HepG2 (cell line): Measurements from ENCODE around the gene C1QTNF1. TPM values are rescaled to one million over a fixed set of nuclear protein-coding genes. Genes with fewer than 3 reads are reported as not detected.

Source experiments
- ATF7 ChIP-seq, 2 experiments: fragments of 450-650 bp in 1 of 2; sonication (generic) in 1 of 2; formaldehyde crosslinking in 1 of 2; IDR thresholded peaks; 2 replicates each; pipeline versions ENCODE4 v1.4.0 to v1.6.1; 2016 to 2020; ENCODE audit warnings: antibody characterized with exemption in 1 of 2, mild to moderate bottlenecking in 1 of 2, missing genetic modification reagents in 1 of 2
- BCL6 ChIP-seq: IDR thresholded peaks from 2 replicates; pipeline ENCODE4 v1.6.1; 2016; ENCODE audit warnings: missing genetic modification reagents, missing compliant biosample characterization
- CAMTA2 ChIP-seq: sonication (generic); formaldehyde crosslinking; IDR thresholded peaks from 2 replicates; pipeline ENCODE4 v1.4.0; 2020; ENCODE audit warnings: mild to moderate bottlenecking, missing genetic modification reagents, borderline replicate concordance
- CENPT ChIP-seq: sonication (generic); formaldehyde crosslinking; IDR thresholded peaks from 2 replicates; pipeline ENCODE4 v1.8.0; 2022; ENCODE audit warnings: low read depth, mild to moderate bottlenecking, moderate library complexity, missing genetic modification reagents
- GATA4 ChIP-seq: sonication (generic); IDR thresholded peaks from 2 replicates; pipeline ENCODE4 v1.6.1; 2016; ENCODE audit warnings: antibody characterized with exemption, low read depth, borderline replicate concordance
- HOXA5 ChIP-seq: sonication (generic); formaldehyde crosslinking; IDR thresholded peaks from 2 replicates; pipeline ENCODE4 v1.4.0; 2020; ENCODE audit warnings: missing genetic modification reagents
- NRL ChIP-seq: sonication (generic); formaldehyde crosslinking; IDR thresholded peaks from 2 replicates; pipeline ENCODE4 v1.5.0; 2020; ENCODE audit warnings: missing genetic modification reagents, mild to moderate bottlenecking, moderate library complexity, borderline replicate concordance
- SKI ChIP-seq: fragments of 450-650 bp; IDR thresholded peaks from one replicate; pipeline ENCODE4 v1.6.1; 2018; ENCODE audit warnings: mild to moderate bottlenecking; ENCODE audit not compliant: partially characterized antibody
- TARDBP ChIP-seq: sonication (generic); formaldehyde crosslinking; IDR thresholded peaks from 2 replicates; pipeline ENCODE4 v1.8.0; 2022; ENCODE audit warnings: mild to moderate bottlenecking, missing genetic modification reagents
- TCF12 ChIP-seq, 2 experiments: fragments of 450-650 bp in 1 of 2; sonication (generic) in 1 of 2; formaldehyde crosslinking in 1 of 2; IDR thresholded peaks; 2 replicates each; pipeline versions ENCODE4 v1.6.1 to v1.8.0; 2017 to 2022; ENCODE audit warnings: antibody characterized with exemption in 1 of 2, mild to moderate bottlenecking in 1 of 2, missing genetic modification reagents in 1 of 2, moderate library complexity in 1 of 2
- ZNF3 ChIP-seq: IDR thresholded peaks from 2 replicates; pipeline ENCODE4 v1.7.0; 2017; ENCODE audit warnings: inconsistent platforms
- ZNF550 ChIP-seq: sonication (generic); formaldehyde crosslinking; IDR thresholded peaks from 2 replicates; pipeline ENCODE4 v1.4.0; 2020; ENCODE audit warnings: mild to moderate bottlenecking, missing genetic modification reagents, borderline replicate concordance
- ZNF556 ChIP-seq: sonication (generic); formaldehyde crosslinking; IDR thresholded peaks from 2 replicates; pipeline ENCODE4 v1.4.0; 2020; ENCODE audit warnings: mild to moderate bottlenecking, missing genetic modification reagents, borderline replicate concordance
- ZNF577 ChIP-seq: sonication (generic); formaldehyde crosslinking; IDR thresholded peaks from 2 replicates; pipeline ENCODE4 v1.4.0; 2020; ENCODE audit warnings: mild to moderate bottlenecking, low read depth, missing genetic modification reagents, borderline replicate concordance
- ZNF83 ChIP-seq: sonication (generic); formaldehyde crosslinking; IDR thresholded peaks from 2 replicates; pipeline ENCODE4 v1.4.0; 2020; ENCODE audit warnings: missing genetic modification reagents, mild to moderate bottlenecking, borderline replicate concordance
- polyA plus RNA-seq, 8 experiments: library from polyadenylated mRNA; depleted of rRNA in 3 of 8; stranded (reverse) in 7 of 8; unstranded in 1 of 8; fragments of >200 nt; fragmentation: Illumina TruSeq in 4 of 8; extraction: Trizol in 4 of 8; gene quantifications; 2 replicates each; pipeline versions ENCODE4 v1.2.1 to v1.2.3, GENCODE V29; 2011 to 2016; ENCODE audit warnings: low read depth in 4 of 8, missing spikeins in 1 of 8, mixed read lengths in 1 of 8; ENCODE audit not compliant: insufficient read depth in 1 of 8
- total RNA-seq, 5 experiments: library from RNA; depleted of rRNA; stranded (reverse); fragments of >200 nt; fragmentation: Illumina TruSeq; extraction: Trizol; gene quantifications; 2 replicates each; pipeline ENCODE4 v1.2.3, GENCODE V29; 2016; ENCODE audit warnings: low read depth in 1 of 5
- TF ChIP-seq, protein P1 (sequence below): sonication (generic); formaldehyde crosslinking; IDR thresholded peaks from 2 replicates; pipeline ENCODE4 v1.4.0; 2020; ENCODE audit warnings: mild to moderate bottlenecking, missing genetic modification reagents
- TF ChIP-seq, protein P2 (sequence below): sonication (generic); formaldehyde crosslinking; IDR thresholded peaks from 2 replicates; pipeline ENCODE4 v1.8.0; 2022; ENCODE audit warnings: missing genetic modification reagents, mild to moderate bottlenecking, borderline replicate concordance
- TF ChIP-seq, protein P3 (sequence below): sonication (generic); formaldehyde crosslinking; IDR thresholded peaks from 2 replicates; pipeline ENCODE4 v1.9.0; 2022; ENCODE audit warnings: missing genetic modification reagents, mild to moderate bottlenecking, borderline replicate concordance
- TF ChIP-seq, protein P4 (sequence below): sonication (generic); formaldehyde crosslinking; IDR thresholded peaks from 2 replicates; pipeline ENCODE4 v1.4.0; 2020; ENCODE audit warnings: mild to moderate bottlenecking, missing genetic modification reagents, borderline replicate concordance
- TF ChIP-seq, protein P5 (sequence below): IDR thresholded peaks from 2 replicates; pipeline ENCODE4 v1.6.1; 2016; ENCODE audit warnings: missing compliant biosample characterization, missing genetic modification reagents, borderline replicate concordance

The C1QTNF1 gene
- total and polyA plus RNA-seq, 2 of the 13 experiments (the other 11 are each of a cell fraction or from before 2014, with no cell fraction given) = 0.18 to 0.86 TPM

DNA sequence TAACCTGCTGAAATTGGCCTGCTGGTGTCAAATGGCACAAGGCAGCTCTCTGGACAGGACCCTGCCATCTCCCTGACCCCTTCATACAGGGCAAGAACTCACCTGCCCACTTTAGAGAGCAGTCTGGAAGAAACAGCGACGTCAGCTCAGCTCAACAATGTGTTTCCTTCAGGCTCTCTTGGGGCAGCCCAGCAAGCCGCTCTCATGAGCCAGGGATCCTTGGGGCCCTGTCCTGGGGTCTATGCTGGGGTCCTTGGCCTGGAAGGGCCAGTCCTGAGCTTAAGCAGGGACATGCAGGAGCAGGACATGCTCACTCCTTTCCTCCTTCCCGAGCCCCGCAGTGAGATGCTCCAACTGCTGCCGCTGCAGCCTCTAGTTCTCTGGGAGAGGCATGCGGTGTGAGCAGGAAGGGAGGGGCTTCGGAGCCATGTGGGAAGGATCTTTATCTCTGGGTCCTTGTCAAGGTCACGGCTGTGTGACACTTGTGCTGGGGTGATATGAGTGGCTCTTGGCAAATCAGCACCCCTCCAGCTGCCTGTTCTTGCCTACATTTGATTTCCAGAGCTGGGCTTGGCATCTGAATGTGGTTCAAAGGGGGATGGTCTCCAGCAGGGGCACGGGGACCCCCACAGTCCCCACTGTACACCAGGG lies 3.4 kb downstream of the C1QTNF1 start (continued):
- TF ChIP-seq, protein P1, sequence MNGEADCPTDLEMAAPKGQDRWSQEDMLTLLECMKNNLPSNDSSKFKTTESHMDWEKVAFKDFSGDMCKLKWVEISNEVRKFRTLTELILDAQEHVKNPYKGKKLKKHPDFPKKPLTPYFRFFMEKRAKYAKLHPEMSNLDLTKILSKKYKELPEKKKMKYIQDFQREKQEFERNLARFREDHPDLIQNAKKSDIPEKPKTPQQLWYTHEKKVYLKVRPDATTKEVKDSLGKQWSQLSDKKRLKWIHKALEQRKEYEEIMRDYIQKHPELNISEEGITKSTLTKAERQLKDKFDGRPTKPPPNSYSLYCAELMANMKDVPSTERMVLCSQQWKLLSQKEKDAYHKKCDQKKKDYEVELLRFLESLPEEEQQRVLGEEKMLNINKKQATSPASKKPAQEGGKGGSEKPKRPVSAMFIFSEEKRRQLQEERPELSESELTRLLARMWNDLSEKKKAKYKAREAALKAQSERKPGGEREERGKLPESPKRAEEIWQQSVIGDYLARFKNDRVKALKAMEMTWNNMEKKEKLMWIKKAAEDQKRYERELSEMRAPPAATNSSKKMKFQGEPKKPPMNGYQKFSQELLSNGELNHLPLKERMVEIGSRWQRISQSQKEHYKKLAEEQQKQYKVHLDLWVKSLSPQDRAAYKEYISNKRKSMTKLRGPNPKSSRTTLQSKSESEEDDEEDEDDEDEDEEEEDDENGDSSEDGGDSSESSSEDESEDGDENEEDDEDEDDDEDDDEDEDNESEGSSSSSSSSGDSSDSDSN = peak; percentile 52; the same call in 1 of the 2 replicates
- TF ChIP-seq NRL (CRISPR knock-in tag) (0 out of 2 replicates have a peak, but pooled peaks have one; percentile 13), ZNF556 (no peak), ZNF83 (CRISPR knock-in tag) (no peak), ZNF550 (CRISPR knock-in tag) (0 out of 2 replicates have a peak, but pooled peaks have one; percentile 33), TCF12 (IDR thresholded peaks at IDR 0.05) (no peak), TCF12 (CRISPR knock-in tag; IDR thresholded peaks at IDR 0.05) (peak; percentile 79; the same call in 1 of the 2 replicates), TARDBP (CRISPR knock-in tag) (peak; percentile 39), CAMTA2 (CRISPR knock-in tag) (peak; percentile 80; the same call in 1 of the 2 replicates), ZNF577 (no peak), GATA4 (peak; percentile 63; the same call in 1 of the 2 replicates), ZNF3 (CRISPR knock-in tag) (no peak), ATF7 (IDR thresholded peaks at IDR 0.05) (no peak), ATF7 (CRISPR knock-in tag; IDR thresholded peaks at IDR 0.05) (no peak), CENPT (CRISPR knock-in tag) (no peak), BCL6 (CRISPR knock-in tag) (peak; percentile 48), SKI (no peak), HOXA5 (CRISPR knock-in tag) (no peak)
- TF ChIP-seq, protein P2, sequence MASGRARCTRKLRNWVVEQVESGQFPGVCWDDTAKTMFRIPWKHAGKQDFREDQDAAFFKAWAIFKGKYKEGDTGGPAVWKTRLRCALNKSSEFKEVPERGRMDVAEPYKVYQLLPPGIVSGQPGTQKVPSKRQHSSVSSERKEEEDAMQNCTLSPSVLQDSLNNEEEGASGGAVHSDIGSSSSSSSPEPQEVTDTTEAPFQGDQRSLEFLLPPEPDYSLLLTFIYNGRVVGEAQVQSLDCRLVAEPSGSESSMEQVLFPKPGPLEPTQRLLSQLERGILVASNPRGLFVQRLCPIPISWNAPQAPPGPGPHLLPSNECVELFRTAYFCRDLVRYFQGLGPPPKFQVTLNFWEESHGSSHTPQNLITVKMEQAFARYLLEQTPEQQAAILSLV (CRISPR knock-in tag) = no peak
- TF ChIP-seq, protein P3, sequence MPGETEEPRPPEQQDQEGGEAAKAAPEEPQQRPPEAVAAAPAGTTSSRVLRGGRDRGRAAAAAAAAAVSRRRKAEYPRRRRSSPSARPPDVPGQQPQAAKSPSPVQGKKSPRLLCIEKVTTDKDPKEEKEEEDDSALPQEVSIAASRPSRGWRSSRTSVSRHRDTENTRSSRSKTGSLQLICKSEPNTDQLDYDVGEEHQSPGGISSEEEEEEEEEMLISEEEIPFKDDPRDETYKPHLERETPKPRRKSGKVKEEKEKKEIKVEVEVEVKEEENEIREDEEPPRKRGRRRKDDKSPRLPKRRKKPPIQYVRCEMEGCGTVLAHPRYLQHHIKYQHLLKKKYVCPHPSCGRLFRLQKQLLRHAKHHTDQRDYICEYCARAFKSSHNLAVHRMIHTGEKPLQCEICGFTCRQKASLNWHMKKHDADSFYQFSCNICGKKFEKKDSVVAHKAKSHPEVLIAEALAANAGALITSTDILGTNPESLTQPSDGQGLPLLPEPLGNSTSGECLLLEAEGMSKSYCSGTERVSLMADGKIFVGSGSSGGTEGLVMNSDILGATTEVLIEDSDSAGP (CRISPR knock-in tag) = no peak; the same call in 1 of the 2 replicates
- TF ChIP-seq, protein P4, sequence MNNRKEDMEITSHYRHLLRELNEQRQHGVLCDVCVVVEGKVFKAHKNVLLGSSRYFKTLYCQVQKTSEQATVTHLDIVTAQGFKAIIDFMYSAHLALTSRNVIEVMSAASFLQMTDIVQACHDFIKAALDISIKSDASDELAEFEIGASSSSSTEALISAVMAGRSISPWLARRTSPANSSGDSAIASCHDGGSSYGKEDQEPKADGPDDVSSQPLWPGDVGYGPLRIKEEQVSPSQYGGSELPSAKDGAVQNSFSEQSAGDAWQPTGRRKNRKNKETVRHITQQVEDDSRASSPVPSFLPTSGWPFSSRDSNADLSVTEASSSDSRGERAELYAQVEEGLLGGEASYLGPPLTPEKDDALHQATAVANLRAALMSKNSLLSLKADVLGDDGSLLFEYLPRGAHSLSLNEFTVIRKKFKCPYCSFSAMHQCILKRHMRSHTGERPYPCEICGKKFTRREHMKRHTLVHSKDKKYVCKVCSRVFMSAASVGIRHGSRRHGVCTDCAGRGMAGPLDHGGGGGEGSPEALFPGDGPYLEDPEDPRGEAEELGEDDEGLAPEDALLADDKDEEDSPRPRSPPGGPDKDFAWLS = no peak
- TF ChIP-seq, protein P5, sequence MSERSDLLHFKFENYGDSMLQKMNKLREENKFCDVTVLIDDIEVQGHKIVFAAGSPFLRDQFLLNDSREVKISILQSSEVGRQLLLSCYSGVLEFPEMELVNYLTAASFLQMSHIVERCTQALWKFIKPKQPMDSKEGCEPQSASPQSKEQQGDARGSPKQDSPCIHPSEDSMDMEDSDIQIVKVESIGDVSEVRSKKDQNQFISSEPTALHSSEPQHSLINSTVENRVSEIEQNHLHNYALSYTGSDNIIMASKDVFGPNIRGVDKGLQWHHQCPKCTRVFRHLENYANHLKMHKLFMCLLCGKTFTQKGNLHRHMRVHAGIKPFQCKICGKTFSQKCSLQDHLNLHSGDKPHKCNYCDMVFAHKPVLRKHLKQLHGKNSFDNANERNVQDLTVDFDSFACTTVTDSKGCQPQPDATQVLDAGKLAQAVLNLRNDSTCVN (CRISPR knock-in tag) = peak; percentile 49; the same call in 1 of the 2 replicates
